H1 (cell line): ENCODE results near the gene RDH5. TPM values are rescaled to one million over a fixed set of nuclear protein-coding genes. Genes with fewer than 3 reads are reported as not detected.

Source experiments
- CTCF ChIA-PET: fragments of 300-600 bp; sonication (Branson Sonifier 250); formaldehyde crosslinking; loops from one replicate; lab custom pipeline; 2021; ENCODE audit not compliant: partially characterized antibody; lab: Charles Lee
- POLR2A ChIA-PET: fragments of 300-600 bp; sonication (Branson Sonifier 250); formaldehyde crosslinking; loops from one replicate; lab custom pipeline; 2021; ENCODE audit warnings: inconsistent platforms; ENCODE audit not compliant: partially characterized antibody; lab: Charles Lee
- DNase-seq, 2 experiments: peaks; one replicate each; pipeline versions ENCODE4 v3.0.0 to v3.0.0-alpha.2; 2010 to 2022; ENCODE audit warnings: low spot score in 2 of 2, low read depth in 1 of 2, mixed read lengths in 1 of 2
- FAIRE-seq: peaks from 2 replicates; lab custom pipeline; 2011; peaks lifted over from hg19 to GRCh38; lab: Jason Lieb, UNC
- H2AFZ ChIP-seq: 2 replicates; pipeline ENCODE4 v1.8.1; 2012; ENCODE audit warnings: low read length, inconsistent platforms
- H2AK5ac ChIP-seq: 2 replicates; pipeline ENCODE4 v1.6.1; 2013; ENCODE audit warnings: low read depth, low read length
- H2BK120ac ChIP-seq: replicated peaks from 2 replicates; pipeline ENCODE3; 2013; ENCODE audit warnings: low read depth, low read length, inconsistent platforms
- H2BK12ac ChIP-seq: 2 replicates; pipeline ENCODE4 v1.6.1; 2013; ENCODE audit warnings: low read depth, low read length
- H2BK15ac ChIP-seq: 2 replicates; pipeline ENCODE4 v1.6.1; 2013; ENCODE audit warnings: low read length
- H2BK20ac ChIP-seq: 2 replicates; pipeline ENCODE4 v1.6.1; 2013; ENCODE audit warnings: low read length
- H2BK5ac ChIP-seq: 2 replicates; pipeline ENCODE4 v1.6.1; 2013; ENCODE audit warnings: low read depth, low read length
- H3K14ac ChIP-seq: 2 replicates; pipeline ENCODE4 v1.6.1; 2013; ENCODE audit warnings: inconsistent platforms; ENCODE audit not compliant: insufficient read length
- H3K18ac ChIP-seq: 2 replicates; pipeline ENCODE4 v1.6.1; 2013; ENCODE audit warnings: low read length; ENCODE audit errors: extremely low read depth
- H3K23ac ChIP-seq: 2 replicates; pipeline ENCODE4 v1.6.1; 2013; ENCODE audit warnings: inconsistent platforms; ENCODE audit not compliant: insufficient read length
- H3K23me2 ChIP-seq: 2 replicates; pipeline ENCODE4 v1.6.1; 2013; ENCODE audit warnings: low read depth, low read length
- H3K27ac ChIP-seq: 2 replicates; pipeline ENCODE4 v1.6.1; 2011; ENCODE audit warnings: low read depth, low read length, inconsistent platforms
- H3K27me3 ChIP-seq, 4 experiments: replicated peaks in 1 of 4; 1 replicate in 1 of 4; 2 replicates in 3 of 4; pipeline versions ENCODE4 v1.6.1 to v1.8.1; 2011 to 2013; ENCODE audit warnings: low read length in 3 of 4, mild to moderate bottlenecking in 3 of 4, inconsistent platforms in 2 of 4, mixed read lengths in 2 of 4, moderate library complexity in 1 of 4; ENCODE audit not compliant: control insufficient read depth in 3 of 4, insufficient read depth in 3 of 4; ENCODE audit errors: extremely low read depth in 1 of 4
- H3K36me3 ChIP-seq, 4 experiments: 2 replicates each; pipeline versions ENCODE4 v1.6.1 to v1.8.1; 2011 to 2013; ENCODE audit warnings: mild to moderate bottlenecking in 4 of 4, low read length in 3 of 4, moderate library complexity in 2 of 4, control low read depth in 1 of 4, inconsistent platforms in 1 of 4; ENCODE audit not compliant: insufficient read depth in 4 of 4, control insufficient read depth in 2 of 4
- H3K4ac ChIP-seq: replicated peaks from 2 replicates; pipeline ENCODE3; 2013; ENCODE audit warnings: low read length, low read depth, mixed read lengths, inconsistent platforms; ENCODE audit not compliant: insufficient read length
- H3K4me1 ChIP-seq, 4 experiments: replicated peaks in 1 of 4; 1 replicate in 1 of 4; 2 replicates in 3 of 4; pipeline versions ENCODE4 v1.6.1 to v1.8.1; 2011 to 2013; ENCODE audit warnings: low read length in 3 of 4, inconsistent platforms in 2 of 4, mixed read lengths in 1 of 4; ENCODE audit not compliant: insufficient read depth in 4 of 4, control insufficient read depth in 3 of 4
- H3K4me2 ChIP-seq, 2 experiments: 2 replicates each; pipeline versions ENCODE4 v1.6.1 to v1.8.1; 2011 to 2013; ENCODE audit warnings: low read depth in 2 of 2, low read length in 2 of 2, control low read depth in 1 of 2, inconsistent platforms in 1 of 2, mild to moderate bottlenecking in 1 of 2; ENCODE audit not compliant: insufficient read depth in 1 of 2
- H3K4me3 ChIP-seq, 4 experiments: fragments of 200-600, 300-600 bp in 1 of 4; sonication (generic), shearing (Covaris generic), sonication (Bioruptor Twin) in 1 of 4; 2 replicates each; pipeline versions ENCODE4 v1.5.1 to v1.8.1; 2011 to 2016; ENCODE audit warnings: low read length in 4 of 4, low read depth in 3 of 4, control low read depth in 2 of 4, inconsistent platforms in 2 of 4, mild to moderate bottlenecking in 2 of 4, mixed read lengths in 1 of 4, moderate library complexity in 1 of 4; ENCODE audit not compliant: insufficient read depth in 2 of 4; ENCODE audit errors: extremely low read depth in 1 of 4
- H3K56ac ChIP-seq: replicated peaks from 2 replicates; pipeline ENCODE3; 2013; ENCODE audit warnings: low read depth, mild to moderate bottlenecking, mixed read lengths, low read length, inconsistent platforms; ENCODE audit not compliant: insufficient read length
- H3K79me1 ChIP-seq: 2 replicates; pipeline ENCODE4 v1.6.1; 2013; ENCODE audit warnings: low read depth, low read length, control low read depth
- H3K79me2 ChIP-seq, 2 experiments: 2 replicates each; pipeline versions ENCODE4 v1.6.1 to v1.8.1; 2012 to 2013; ENCODE audit warnings: low read length in 2 of 2, mild to moderate bottlenecking in 2 of 2, inconsistent platforms in 1 of 2; ENCODE audit not compliant: insufficient read depth in 2 of 2, control insufficient read depth in 1 of 2
- H3K9ac ChIP-seq, 4 experiments: replicated peaks in 1 of 4; 1 replicate in 1 of 4; 2 replicates in 3 of 4; pipeline versions ENCODE4 v1.6.1 to v1.8.1; 2011 to 2013; ENCODE audit warnings: low read depth in 3 of 4, low read length in 3 of 4, control low read depth in 2 of 4, mild to moderate bottlenecking in 2 of 4, moderate library complexity in 2 of 4, inconsistent platforms in 1 of 4; ENCODE audit errors: extremely low read depth in 1 of 4
- H3K9me3 ChIP-seq, 2 experiments: 2 replicates each; pipeline versions ENCODE4 v1.6.1 to v1.8.1; 2012 to 2013; ENCODE audit warnings: mild to moderate bottlenecking in 2 of 2, moderate library complexity in 2 of 2, control low read depth in 1 of 2, inconsistent platforms in 1 of 2, low read depth in 1 of 2, low read length in 1 of 2, mixed read lengths in 1 of 2; ENCODE audit not compliant: insufficient read depth in 2 of 2
- H4K20me1 ChIP-seq, 2 experiments: replicated peaks in 1 of 2; 2 replicates each; pipeline versions ENCODE3 to v1.8.1; 2011 to 2013; ENCODE audit warnings: inconsistent platforms in 2 of 2, low read length in 2 of 2, mild to moderate bottlenecking in 1 of 2; ENCODE audit not compliant: insufficient read depth in 2 of 2, control insufficient read depth in 1 of 2
- H4K5ac ChIP-seq: 2 replicates; pipeline ENCODE4 v1.6.1; 2013; ENCODE audit warnings: low read length, low read depth, mixed read lengths, inconsistent platforms; ENCODE audit not compliant: insufficient read length
- H4K8ac ChIP-seq: 2 replicates; pipeline ENCODE4 v1.8.0; 2013; ENCODE audit warnings: mild to moderate bottlenecking, moderate library complexity, low read length, inconsistent platforms; ENCODE audit not compliant: insufficient read depth; ENCODE audit errors: extremely low read depth
- H4K91ac ChIP-seq: replicated peaks from 2 replicates; pipeline ENCODE3; 2013; ENCODE audit warnings: low read length, mixed read lengths, inconsistent platforms; ENCODE audit not compliant: insufficient read length
- BACH1 ChIP-seq: IDR thresholded peaks from 2 replicates; pipeline ENCODE4 v1.6.1; 2012; ENCODE audit warnings: low read length, improper control_type of control experiment
- TBP ChIP-seq: IDR thresholded peaks from 2 replicates; pipeline ENCODE4 v1.6.1; 2011; ENCODE audit warnings: low read depth, low read length, improper control_type of control experiment
- YY1 ChIP-seq: IDR thresholded peaks from 2 replicates; pipeline ENCODE4 v1.6.1; 2011; ENCODE audit warnings: low read depth, mild to moderate bottlenecking, low read length
- WGBS, 2 experiments: shearing (Covaris generic) in 1 of 2; methylation state at CpG; one replicate each; pipeline versions ENCODE4 v1.1.6 to v1.1.7; 2013 to 2015; ENCODE audit warnings: low lambda C conversion rate in 2 of 2, mixed read lengths in 2 of 2, inconsistent platforms in 1 of 2, low coverage in 1 of 2, missing lambda C conversion rate in 1 of 2; ENCODE audit not compliant: insufficient replicate concordance in 2 of 2, insufficient coverage in 1 of 2, insufficient read length in 1 of 2; ENCODE audit errors: extremely low coverage in 1 of 2, missing lambda C conversion rate in 1 of 2; 5-methylcytosine and 5-hydroxymethylcytosine counted together
- polyA plus RNA-seq, 7 experiments: library from polyadenylated mRNA; depleted of rRNA in 3 of 7; stranded (reverse) in 5 of 7; unstranded in 2 of 7; fragments of >200 nt in 5 of 7; fragments of 200-250 nt in 2 of 7; gene quantifications; 1 replicate in 5 of 7; 2 replicates in 1 of 7; 4 replicates in 1 of 7; pipeline versions ENCODE4 v1.2.1 to v1.2.3, GENCODE V29; 2011 to 2013; ENCODE audit warnings: missing spikeins in 2 of 7, mixed read lengths in 2 of 7
- total RNA-seq: library from RNA; stranded (reverse); fragmentation: NEBNext Ultra II Directional; extraction: Animal tissue kit (Norgen Biotek cat#: 25700); gene quantifications from 2 replicates; pipeline ENCODE4 v1.2.1, GENCODE V29; 2021

The RDH5 gene
- total and polyA plus RNA-seq, 2 of the 8 experiments (the other 6 are each of a cell fraction or from before 2014, with no cell fraction given), result 4.2 to 6.0 TPM

DNA sequence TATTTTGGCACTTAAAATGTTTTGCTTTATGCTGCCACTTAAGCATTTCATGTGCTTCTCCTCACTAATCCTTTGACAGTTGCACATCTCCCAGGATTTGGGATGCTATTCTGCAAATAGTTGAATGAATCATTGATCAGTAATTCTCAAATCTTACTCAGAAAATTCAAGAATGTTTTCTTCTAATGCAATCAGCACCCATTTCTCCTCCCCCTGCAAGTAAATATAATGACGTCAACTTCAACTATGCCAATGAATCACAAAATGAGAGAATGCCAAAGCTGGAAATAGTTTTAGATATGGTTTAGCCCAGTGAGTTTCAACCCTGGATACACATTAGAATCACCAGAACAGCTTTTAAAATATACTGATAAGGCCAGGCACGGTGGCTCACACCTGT is 6.5 kb upstream of the RDH5 start:
- no peak for DNase-seq
- TF ChIP-seq YY1 (no peak), BACH1 (no peak), TBP (no peak)

More for the DNA sequence above, 6.5 kb upstream of the RDH5 start:
- Histone ChIP-seq H3K27me3 (no peaks in the 10 kb centered on the region; a peak in 3 of 7 replicates), H3K4me2 (no peak overlapping the region), H3K27ac (no peak overlapping the region), H3K4me1 (peaks cover 7 to 27% (median 18%) of the 10 kb centered on the region in 4 experiments), H3K9ac (no peak overlapping the region), H2BK5ac (no peak overlapping the region), H2BK12ac (no peak overlapping the region), H2BK120ac (no peak overlapping the region), H4K91ac (no peak overlapping the region), H3K56ac (no peak overlapping the region), H4K20me1 (no peaks in the 10 kb centered on the region), H3K79me1 (peaks cover 5% of the 10 kb centered on the region), H3K4me3 (no peak overlapping the region), H3K14ac (no peak overlapping the region), H4K8ac (no peak overlapping the region), H3K9me3 (no peaks in the 10 kb centered on the region), H3K23ac (no peak overlapping the region), H2BK20ac (no peak overlapping the region), H4K5ac (no peak overlapping the region), H3K23me2 (peaks cover 12% of the 10 kb centered on the region), H2AK5ac (no peak overlapping the region), H3K4ac (no peak overlapping the region), H3K79me2 (peaks cover 0 to 9% of the 10 kb centered on the region in 2 experiments; a peak in 1 of 4 replicates), H3K36me3 (no peaks in the 10 kb centered on the region), H2AFZ (no peak overlapping the region), H3K18ac (no peak overlapping the region), H2BK15ac (no peak overlapping the region)
- CTCF ChIA-PET, result interaction anchor here (0.6 to 4.6 kb wide), 2 partner anchors 24 to 1516 kb away, joined by 3 to 30 read pairs; no protein-coding TSS in a partner anchor
- FAIRE-seq, result no peak
- POLR2A ChIA-PET, result interaction anchor here (1.9 kb wide), 1 partner anchor 15 kb away, joined by 11 read pairs; the partner anchor contains the start of gene CD63
- 90% methylated on average over 2 of the region's 2 CpGs; no CpG with 5 or more reads in 1 of the 2 experiments for WGBS, 2 experiments
